Stimulated activated CD4-positive, alpha-beta T cell treated with anti-CD3 and anti-CD28 coated beads, Interleukin-2, amount 100 ng/mL, for 4 hours (primary cell): ENCODE measurements around the gene BET1.

Experiments used
- DNase-seq: peaks from one replicate; pipeline ENCODE4 v3.0.0-alpha.2; 2020; ENCODE audit warnings: low read depth

BET1 gene

DNA sequence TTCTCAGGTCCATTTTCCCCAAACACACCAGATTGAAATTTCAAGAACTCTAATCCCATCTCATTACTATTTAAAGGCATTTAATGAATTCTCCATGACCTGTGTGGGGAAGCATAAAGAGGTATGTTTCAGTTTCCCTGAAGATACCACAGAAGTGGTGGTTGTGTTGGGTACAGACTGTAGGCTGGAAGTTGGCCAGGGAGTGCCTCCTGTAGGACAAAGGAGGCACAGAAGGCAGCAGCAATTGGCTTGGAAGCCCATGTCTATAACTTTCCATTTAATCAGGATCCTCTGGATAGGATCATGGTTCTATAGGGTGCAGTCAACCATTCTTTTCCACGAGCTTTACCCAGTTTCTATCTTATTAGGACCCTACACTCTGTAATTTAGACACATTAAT is 8.6 kb upstream of the BET1 start:
- no peak for DNase-seq

DNA sequence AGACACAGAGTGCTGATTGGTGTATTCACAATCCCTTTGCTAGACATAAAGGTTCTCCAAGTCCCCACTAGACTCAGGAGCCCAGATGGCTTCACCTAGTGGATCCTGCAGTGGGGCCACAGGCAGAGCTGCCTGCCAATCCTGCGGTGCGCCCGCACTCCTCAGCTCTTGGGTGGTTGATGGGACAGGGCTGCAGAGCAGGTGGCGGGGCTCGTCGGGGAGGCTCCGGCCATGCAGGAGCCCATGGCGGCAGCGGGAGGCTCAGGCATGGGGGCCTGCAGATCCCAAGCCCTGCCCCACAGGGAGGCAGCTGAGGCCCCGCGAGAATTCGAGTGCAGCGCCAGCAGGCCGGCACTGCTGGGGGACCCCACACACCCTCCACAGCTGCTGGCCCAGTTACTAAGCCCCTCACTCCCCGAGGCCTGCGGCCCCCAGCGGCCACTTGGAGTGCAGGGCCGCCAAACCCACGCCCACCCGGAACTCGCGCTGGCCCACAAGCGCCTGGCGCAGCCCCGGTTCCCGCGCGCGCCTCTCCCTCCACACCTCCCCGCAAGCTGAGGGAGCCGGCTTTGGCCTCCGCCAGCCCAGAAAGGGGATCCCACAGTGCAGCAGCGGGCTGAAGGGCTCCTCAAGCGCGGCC is 7.7 kb upstream of the BET1 start:
- no peak for DNase-seq

DNA sequence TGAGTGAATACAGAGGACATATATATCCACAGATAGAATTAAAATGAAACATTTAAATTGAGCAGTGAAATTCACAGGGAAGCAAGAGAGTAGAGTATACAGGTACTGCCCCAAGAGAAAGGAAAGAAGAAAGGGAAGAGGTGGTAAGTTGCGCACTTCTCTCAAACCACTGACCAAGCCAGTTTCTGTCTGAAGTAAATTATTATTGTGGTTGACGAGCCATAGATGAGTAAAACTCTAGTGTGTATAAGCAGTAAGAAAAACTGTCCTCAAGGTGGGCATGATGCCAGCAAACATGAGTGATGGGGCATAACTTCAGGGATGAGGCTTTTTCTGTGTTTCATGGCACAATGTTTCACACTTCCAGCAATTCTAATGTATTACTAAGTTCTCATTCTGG is 4.4 kb upstream of the BET1 start:
- no peak for DNase-seq

DNA sequence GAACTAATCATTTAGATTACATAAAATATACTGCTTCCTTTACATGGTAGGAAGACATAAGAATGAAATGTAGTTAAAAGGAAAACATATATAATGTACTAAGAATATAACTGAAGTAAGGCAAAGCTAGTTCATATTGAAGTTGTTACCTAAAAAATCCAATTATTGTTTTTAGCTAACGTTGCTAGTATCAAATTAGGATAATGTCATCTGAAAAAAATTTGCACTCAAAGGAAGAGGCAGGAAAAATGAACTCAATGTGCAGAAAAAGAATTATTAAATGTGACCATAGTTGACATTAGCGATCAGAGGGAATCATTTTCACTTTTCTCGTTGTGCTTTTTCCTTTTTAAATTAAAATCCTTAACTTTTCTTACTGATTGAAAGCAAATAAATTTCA is 1.6 kb upstream of the BET1 start:
- DNase-seq: no peak

DNA sequence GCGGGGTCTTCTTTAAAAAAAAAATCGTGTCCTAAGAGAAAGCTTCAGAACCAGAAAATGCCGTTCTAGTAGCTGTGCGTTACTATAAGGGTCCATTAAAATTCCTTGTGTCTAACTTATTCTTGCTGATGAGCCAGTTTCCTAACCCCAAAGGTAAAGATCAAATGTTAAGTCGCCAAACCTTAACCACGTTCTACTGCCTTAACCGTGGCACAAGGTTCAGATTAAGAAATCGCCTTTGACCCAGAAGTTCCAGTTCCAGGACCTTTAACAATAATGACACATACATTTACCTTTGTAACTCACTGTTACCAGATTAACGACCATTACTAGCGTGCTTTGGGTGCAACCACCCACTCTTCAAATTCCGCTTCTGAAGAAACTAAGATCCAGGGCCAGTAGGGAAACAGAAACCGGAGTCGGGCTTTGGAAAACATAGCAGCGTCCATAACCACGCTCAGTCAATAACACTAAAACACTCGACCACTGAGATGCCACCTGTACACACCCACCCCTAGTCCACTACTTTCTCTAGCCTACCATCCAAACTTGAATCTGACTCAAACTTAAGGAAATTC is 620 bp downstream of the BET1 start:
- DNase-seq: no peak

DNA sequence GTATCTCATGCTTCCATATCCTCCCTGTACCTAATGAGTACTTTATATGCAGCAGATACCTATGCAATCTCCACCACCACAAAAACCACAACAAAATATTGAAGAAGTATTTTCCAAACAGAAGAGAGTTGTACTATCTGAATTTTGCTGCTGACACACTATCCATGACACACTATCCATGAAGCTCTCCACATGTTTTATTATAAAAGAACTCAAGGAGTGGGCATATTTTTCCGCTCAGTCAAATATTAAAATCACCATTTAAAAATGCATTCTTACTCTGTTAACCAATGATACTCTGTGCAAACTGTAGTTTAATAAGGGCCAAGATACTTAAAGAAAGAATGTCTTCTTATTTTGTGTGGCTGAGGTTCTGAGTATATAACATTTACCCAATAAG is 2.8 kb downstream of the BET1 start:
- DNase-seq: no peak

DNA sequence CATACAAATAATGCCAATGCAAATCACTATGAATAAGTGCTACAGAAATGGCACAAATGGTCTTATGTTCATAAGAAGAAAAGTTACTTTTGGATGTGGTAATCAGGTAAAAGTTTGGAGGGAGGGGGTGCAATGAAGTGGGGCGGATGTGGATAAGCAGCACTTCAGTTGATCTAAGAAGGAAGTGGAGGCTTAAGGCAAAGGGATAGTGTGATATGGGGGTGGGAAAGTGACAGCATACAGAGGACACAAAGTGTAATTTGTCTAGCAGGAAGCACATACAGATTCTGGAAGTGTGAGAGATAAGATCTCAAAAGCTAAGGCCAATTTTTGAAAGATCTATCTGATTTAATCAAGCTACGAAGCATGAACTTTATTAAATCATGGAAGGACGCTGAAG is 6.3 kb downstream of the BET1 start:
- no peak for DNase-seq

DNA sequence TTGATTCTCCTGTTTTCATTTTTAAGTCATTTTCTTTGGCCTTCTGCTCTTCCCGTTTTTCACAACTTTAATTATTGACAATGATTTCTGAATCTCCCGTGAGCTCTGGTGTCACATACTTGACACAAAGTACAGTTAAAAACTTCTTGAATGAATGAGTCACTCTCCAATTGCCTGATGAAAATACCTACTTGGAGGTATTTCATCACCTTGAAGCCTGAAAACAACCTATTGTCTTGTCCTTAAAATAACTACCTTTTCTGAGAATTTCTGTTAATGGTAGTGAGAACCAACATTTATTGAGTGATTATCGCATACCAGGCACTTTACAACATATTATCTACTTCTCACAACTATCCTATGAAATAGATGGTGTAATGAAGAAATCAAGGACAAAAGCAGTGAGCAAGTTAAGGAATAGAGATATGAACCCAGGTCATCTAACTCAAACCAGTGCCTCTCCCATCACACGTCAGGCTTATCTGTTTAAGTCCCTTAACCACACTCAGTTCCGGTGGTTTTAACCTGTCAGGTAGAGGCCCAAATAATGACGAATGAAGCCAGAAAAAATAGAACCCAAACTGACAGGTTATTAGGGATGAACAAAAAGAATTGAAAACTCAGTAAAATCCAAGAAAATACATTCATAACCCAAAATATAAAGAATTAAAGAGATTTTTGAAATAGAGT is 11.6 kb downstream of the BET1 start:
- DNase-seq: no peak

DNA sequence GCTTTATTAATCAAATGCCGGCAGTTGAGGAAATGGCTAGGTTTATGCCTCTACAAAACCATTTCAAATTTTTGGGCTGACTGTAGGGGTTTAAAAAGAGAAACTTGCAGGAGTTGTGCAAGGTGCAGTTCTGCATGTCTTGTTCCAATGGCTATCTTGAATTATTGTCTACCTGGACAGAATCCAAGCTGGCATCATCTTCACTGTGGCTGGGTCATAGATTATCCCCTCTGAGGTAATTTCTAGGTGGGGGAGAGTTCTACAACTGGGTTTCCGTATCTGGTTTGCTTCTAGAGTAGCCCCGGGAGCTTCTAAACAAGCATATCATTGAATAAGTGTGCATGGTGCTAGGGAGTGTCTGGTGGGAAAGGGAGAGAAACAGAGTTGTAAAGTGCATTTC is 16.9 kb downstream of the BET1 start:
- no peak for DNase-seq

DNA sequence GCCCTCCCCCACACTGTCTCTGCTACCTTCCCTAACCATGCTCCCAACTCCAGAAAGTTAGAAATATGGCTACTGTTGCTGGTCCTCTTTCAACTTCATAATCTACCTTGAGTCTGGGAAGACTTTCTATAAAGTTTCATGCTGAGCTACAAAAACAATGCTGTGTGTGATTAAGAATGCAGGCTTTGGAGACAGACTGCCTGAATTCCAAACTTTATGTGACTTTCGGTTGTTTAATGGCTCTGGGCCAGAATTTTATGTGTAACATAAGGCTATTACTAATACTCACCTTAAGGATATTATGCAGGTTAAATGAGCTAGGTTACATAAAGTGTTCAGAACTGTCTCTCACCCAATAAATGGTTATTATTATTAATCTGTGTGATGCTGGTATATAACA is 19.1 kb downstream of the BET1 start:
- DNase-seq: no peak

DNA sequence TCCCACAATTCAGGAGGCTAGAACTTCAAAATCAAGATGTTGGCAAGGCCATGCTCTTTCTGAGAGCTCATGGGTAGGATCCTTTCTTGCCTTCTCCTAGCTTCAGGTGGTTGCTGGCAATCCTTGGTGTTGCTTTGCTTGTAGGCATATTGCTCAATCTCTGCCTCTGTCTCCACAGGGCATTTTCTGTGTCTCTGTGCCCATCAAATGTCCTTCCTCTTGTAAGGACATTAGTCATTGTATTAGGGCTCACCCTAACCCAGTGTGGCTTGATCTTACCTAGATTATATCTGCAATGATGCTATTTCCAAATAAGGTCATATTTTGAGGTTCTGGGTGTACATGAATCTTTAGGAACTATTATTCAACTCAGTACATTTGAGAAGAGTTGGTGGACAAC is 20.1 kb downstream of the BET1 start:
- no peak for DNase-seq

DNA sequence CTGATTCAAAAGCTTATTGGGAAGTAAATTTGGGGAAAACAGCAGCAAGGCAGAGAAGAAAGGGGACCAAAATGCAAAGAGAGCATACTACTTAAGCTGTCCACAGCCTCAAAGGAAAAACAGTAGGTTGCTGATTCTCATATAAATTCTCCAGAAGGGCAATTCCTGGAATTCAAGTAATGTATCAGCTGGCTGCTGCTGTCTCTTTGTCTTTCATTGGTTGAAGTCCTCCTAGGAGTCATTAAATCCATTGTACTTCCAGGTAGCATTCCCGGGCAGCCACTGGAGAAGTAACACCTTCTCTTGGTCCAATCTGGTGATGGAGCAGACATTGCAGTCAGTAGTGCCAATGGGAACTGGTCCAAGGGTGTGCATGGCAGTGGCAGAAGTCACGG is 22.7 kb downstream of the BET1 start:
- DNase-seq: no peak

DNA sequence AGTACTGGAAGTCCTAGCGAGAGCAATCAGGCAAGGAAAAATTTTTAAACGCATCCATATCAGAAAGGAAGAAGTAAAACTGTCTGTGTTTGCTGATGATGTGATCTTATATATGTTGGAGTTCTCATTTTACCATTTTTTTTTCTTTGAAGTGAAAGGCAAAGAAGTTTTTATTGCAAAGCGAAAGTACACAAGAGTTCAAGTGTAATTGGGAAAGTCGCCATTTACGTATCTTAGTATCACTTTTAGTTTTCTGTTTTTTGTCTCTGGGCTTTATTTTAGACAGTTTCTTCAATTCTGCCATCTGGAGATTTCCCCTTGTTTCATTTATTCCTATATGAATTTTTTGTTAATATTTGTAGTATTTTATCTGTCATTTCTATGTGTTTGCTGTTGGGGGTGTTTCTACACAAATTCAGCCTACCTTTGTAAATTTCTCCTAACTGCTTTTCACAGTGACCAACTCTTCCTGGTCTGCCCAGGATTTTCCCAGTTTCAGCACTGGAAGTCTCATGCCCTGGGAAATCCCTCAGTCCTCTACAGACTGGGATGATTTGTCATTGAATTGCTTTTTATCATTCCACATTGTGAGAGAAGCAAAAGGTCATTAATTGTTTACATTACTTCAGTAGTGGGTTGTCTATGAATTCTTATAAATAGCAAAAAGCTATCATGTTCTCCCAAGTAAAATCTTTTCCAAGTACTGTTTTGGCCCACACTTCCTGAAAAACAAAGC is 23.2 kb downstream of the BET1 start:
- DNase-seq: no peak

DNA sequence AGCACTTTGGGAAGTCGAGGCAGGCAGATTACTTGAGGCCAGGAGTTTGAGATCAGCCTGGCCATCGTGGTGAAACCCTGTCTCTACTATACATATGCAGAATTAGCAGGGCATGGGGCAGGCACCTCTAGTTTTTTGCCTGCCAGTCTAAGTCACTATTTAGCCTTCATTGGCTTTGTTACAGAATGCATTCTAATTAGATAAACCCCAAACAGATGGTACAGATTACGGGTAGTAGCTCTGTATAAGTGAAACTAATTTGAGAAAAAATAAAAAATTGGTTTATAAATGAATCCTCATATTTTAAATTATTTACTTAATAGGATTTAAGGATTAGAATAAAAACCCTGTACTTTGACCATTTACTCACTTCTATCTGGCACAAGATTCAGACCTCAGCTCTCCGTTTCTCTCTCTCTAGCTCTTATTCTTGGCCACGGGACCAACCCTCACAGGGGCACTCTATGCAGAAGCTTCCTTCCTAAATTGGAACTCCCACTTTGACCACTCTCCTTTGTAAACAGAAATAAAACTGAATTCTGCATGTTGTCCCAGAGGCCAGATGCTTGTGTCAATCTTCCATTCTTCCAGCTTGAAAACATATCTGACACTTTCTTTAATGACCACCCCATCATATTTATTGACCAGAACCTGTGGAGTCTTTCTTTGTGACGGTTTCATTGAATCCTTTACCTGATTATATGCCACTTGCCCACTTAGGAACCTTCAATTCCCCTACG is 26.8 kb downstream of the BET1 start:
- DNase-seq: no peak

DNA sequence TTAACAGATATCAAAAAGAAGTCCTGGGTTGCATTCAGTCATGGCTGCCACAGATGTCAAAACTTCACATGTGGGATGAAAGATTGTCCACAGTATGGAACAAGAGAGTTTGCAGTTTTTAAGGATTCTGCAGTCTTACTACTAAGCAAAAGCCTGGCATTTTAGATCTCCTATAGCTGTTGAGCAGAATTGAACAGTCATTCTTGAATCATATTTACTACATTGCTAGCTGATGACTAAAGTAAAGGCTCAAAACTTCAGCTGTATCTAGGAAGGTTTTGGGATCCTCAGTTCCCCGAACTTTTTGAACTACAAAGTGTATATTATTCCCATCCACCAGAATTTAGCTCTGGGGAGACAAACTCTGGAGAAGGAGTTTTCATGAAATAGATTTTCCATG is 31.0 kb downstream of the BET1 start:
- DNase-seq: no peak

DNA sequence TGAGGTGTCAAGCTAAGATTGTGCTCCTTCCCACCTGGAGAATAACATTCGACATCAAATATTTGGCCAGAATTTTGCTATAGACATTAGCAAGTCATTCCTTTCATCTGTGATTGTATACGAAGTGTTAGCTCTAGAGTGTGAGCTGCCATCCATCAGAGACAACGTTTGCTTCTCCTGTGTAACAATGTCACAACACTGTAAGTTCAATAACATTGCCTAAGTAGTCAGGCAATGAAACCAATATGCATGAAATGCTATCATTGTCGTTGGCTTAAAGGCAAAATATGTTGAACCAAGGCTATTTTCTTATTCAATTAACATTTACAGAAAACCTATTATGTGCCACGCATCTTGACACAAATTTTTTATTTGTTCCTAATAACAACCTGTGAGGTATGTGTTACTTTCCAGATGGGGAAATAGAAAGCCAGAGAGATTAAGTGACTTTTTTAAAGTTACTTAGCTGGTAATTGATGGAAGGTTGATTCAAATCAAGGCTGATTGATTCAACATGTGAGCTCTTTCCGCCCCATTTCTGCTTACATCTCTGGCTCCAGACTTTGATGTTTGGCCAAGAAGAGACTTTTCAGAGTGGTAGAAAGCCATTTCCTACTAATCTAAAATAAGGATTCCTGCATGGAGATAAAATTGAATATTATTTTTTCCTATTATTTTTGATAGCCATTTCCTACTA is 32.0 kb downstream of the BET1 start:
- DNase-seq: no peak

DNA sequence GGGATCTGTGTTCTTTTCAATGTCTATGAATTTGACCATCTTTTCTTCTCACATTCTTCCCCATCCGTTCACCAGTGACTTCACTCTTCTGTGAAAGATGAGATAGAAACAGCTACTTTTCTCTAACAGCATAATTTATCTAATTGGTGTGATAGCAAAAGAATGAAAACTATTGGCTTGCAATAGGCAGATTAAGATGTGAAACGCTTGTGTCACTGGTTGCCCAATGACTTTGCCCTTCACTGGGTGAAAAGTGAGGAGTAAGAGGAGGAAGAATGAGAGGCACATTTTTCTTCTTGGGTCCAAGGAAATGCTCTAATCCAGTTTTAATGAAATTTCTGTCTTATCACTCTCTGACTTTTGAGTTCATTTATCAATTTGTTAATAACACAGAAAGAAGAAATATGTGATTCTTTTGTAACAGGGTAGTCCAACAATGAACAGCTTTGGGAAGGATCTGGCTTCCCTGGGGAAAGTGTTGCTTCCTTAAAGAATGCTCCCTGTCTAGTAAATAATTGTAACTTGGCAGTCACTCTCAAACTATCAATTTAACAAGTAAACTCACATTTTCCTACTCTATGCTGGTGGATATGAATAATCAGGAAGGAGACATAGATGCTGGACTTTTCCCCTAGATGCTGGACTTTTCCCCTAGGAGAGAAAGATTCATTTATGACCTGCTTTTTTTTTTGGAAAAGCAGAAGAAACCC is 35.1 kb downstream of the BET1 start:
- DNase-seq: no peak

DNA sequence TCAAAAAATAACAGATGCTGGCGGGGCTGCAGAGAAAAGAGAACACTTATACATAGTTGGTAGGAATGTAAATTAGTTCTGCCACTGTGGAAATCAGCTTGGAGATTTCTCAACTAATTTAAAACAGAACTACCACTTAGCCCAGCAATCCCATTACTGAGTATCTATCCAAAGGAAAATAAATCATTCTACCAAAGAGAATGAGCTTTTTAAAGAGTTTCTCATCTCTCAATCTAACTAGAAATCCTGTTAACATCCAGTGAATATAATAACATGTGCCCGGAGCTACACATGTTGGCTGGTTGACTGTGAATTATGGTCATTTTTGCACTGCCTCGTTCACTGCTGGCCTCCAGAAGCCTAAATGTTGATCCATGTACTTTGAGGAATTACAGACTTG is 39.3 kb downstream of the BET1 start:
- DNase-seq: no peak

DNA sequence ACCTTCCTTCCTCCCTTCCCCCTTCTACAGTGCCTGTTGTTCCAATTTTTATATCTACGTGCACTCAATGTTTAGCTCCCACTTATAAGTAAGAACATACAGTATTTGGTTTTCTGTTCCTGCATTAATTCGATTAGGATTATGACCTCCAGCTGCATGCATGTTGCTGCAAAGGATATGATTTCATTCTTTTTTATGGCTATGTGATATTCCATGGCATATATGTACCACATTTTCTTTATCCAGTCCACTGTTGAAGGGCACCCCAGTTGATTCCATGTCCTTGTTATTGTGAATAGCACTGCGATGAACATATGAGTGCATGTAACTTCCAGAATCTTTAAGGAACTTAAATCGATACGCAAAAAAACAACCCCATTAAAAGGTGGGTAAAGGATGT is 39.9 kb downstream of the BET1 start:
- no peak for DNase-seq

DNA sequence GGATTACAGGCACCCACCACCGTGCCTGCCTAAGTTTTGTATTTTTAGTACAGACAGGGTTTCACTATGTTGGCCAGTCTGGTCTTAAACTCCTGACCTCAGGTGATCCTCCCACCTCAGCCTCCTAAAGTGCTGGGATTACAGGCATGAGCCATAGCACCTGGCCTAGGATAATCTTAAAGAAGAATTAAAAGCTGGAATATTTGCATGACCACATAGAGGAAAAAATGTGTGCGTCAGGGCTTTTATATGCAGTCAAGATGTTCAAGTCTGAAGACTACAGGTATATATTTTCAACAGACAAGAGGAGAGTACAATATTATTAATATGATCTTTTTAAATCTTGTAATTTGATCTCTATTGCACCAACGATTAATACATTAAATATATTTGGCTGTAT is 43.2 kb downstream of the BET1 start:
- DNase-seq: no peak

DNA sequence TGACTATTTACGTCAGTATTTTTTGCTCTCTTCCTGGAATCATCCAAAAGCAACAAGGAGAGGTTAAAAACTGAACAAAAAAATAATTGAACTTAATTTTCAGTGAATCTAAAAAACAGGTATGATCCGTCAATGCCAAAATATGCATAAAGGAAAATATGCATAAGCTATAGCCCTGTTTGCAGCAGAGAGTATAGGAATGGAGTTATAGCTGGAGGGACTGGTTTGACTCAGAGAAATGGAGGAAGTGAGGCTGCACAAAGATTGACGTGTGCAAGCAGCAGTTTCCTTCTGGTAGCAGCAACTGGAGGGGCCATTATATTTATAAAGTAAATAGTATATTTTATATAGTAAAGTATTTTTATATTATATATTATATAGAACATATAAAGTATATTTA is 45.5 kb downstream of the BET1 start:
- no peak for DNase-seq
